H1 (cell line): ENCODE data around the gene RNF13.

Source experiments
- ATF2 ChIP-seq: IDR thresholded peaks from 2 replicates; pipeline ENCODE4 v1.6.1; 2012; ENCODE audit warnings: low read length, inconsistent platforms
- BRCA1 ChIP-seq: IDR thresholded peaks from 2 replicates; pipeline ENCODE4 v1.6.1; 2012; ENCODE audit warnings: low read depth, low read length, improper control_type of control experiment
- EP300 ChIP-seq, 2 experiments: IDR thresholded peaks; 1 replicate in 1 of 2; 2 replicates in 1 of 2; pipeline ENCODE4 v1.6.1; 2011 to 2012; ENCODE audit warnings: low read depth in 2 of 2, low read length in 2 of 2, mild to moderate bottlenecking in 2 of 2, borderline replicate concordance in 1 of 2, inconsistent platforms in 1 of 2, moderate library complexity in 1 of 2
- EZH2 ChIP-seq: fragments of 200-600 bp; sonication (generic); IDR thresholded peaks from 2 replicates; pipeline ENCODE4 v1.7.1; 2012; ENCODE audit warnings: low read depth, mild to moderate bottlenecking, moderate library complexity, low read length, inconsistent platforms; ENCODE audit not compliant: severe bottlenecking
- KDM5A ChIP-seq: fragments of 200-600 bp; IDR thresholded peaks from 2 replicates; pipeline ENCODE4 v1.7.1; 2012; ENCODE audit warnings: mild to moderate bottlenecking, low read length, inconsistent platforms, mixed read lengths
- NRF1 ChIP-seq: IDR thresholded peaks from 2 replicates; pipeline ENCODE4 v1.6.1; 2011; ENCODE audit warnings: mild to moderate bottlenecking, low read depth, low read length, improper control_type of control experiment
- POLR2AphosphoS5 ChIP-seq: IDR thresholded peaks from 2 replicates; pipeline ENCODE4 v1.6.1; 2011; ENCODE audit warnings: low read depth, low read length
- RNF2 ChIP-seq: fragments of 200-900, 300-1000 bp; sonication (generic); IDR thresholded peaks from 2 replicates; pipeline ENCODE4 v1.7.1; 2016; ENCODE audit warnings: borderline replicate concordance, low read depth, mild to moderate bottlenecking, antibody characterized with exemption, low read length; ENCODE audit not compliant: poor library complexity, severe bottlenecking; ENCODE audit errors: missing control alignments
- SIN3A ChIP-seq, 2 experiments: IDR thresholded peaks in 1 of 2; conservative IDR thresholded peaks in 1 of 2; 2 replicates each; pipeline ENCODE4 v1.6.1; 2011 to 2012; ENCODE audit warnings: low read length in 2 of 2, improper control_type of control experiment in 1 of 2, low read depth in 1 of 2, mild to moderate bottlenecking in 1 of 2
- SP1 ChIP-seq: IDR thresholded peaks from 2 replicates; pipeline ENCODE4 v1.6.1; 2011; ENCODE audit warnings: low read depth, low read length
- TAF1 ChIP-seq: IDR thresholded peaks from 2 replicates; pipeline ENCODE4 v1.6.1; 2011; ENCODE audit warnings: mild to moderate bottlenecking, low read depth, low read length
- ZNF274 ChIP-seq: IDR thresholded peaks from 2 replicates; pipeline ENCODE4 v1.7.0; 2012; ENCODE audit warnings: low read length, borderline replicate concordance; ENCODE audit errors: extremely low read depth
- TF ChIP-seq, protein P1 (sequence below), 3 experiments: IDR thresholded peaks; 1 replicate in 2 of 3; 2 replicates in 1 of 3; pipeline versions ENCODE4 v1.5.1 to v1.6.1; 2011; ENCODE audit warnings: low read length in 3 of 3, mild to moderate bottlenecking in 3 of 3, inconsistent platforms in 2 of 3, low read depth in 1 of 3, moderate library complexity in 1 of 3; ENCODE audit not compliant: insufficient read depth in 1 of 3; ENCODE audit errors: control extremely low read depth in 1 of 3

DNA sequence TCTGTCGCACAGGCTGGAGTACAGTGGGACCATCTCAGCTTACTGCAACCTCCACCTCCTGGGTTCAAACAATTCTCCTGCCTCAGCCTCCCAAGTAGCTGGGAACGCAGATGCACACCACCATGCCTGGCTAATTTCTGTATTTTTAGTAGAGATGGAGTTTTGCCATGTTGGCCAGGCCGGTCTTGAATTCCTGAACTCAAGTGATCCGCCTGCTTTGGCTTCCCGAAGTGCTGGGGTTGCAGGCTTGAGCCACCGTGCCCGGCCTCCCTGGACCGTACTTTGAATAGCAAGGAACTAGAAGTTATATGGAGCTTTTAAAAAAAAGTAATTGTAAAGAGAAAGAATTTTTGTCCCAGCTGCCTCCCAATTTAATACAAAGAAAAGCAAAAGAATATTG, 12.3 kb upstream of the RNF13 start:
- TF ChIP-seq EP300 (IDR thresholded peaks at IDR 0.05; ENCODE audit: borderline replicate concordance in 1 of 2, low read depth in 2 of 2, low read length in 2 of 2) (no peak), SIN3A (conservative IDR thresholded peaks at IDR 0.05 in 1 of 2, IDR thresholded peaks at IDR 0.05 in 1 of 2; ENCODE audit: low read depth in 1 of 2, low read length in 2 of 2) (no peak), KDM5A (no peak), ATF2 (no peak), POLR2AphosphoS5 (no peak), EZH2 (no peak), BRCA1 (no peak), ZNF274 (no peak), RNF2 (no peak), NRF1 (no peak), SP1 (no peak), TAF1 (no peak)
- TF ChIP-seq, protein P1, sequence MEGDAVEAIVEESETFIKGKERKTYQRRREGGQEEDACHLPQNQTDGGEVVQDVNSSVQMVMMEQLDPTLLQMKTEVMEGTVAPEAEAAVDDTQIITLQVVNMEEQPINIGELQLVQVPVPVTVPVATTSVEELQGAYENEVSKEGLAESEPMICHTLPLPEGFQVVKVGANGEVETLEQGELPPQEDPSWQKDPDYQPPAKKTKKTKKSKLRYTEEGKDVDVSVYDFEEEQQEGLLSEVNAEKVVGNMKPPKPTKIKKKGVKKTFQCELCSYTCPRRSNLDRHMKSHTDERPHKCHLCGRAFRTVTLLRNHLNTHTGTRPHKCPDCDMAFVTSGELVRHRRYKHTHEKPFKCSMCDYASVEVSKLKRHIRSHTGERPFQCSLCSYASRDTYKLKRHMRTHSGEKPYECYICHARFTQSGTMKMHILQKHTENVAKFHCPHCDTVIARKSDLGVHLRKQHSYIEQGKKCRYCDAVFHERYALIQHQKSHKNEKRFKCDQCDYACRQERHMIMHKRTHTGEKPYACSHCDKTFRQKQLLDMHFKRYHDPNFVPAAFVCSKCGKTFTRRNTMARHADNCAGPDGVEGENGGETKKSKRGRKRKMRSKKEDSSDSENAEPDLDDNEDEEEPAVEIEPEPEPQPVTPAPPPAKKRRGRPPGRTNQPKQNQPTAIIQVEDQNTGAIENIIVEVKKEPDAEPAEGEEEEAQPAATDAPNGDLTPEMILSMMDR (IDR thresholded peaks at IDR 0.05; ENCODE audit: control extremely low read depth in 1 of 3, insufficient read depth in 1 of 3, low read depth in 1 of 3, low read length in 3 of 3) = no peak
